ENCODE measurements around the gene UTF1.

DNA sequence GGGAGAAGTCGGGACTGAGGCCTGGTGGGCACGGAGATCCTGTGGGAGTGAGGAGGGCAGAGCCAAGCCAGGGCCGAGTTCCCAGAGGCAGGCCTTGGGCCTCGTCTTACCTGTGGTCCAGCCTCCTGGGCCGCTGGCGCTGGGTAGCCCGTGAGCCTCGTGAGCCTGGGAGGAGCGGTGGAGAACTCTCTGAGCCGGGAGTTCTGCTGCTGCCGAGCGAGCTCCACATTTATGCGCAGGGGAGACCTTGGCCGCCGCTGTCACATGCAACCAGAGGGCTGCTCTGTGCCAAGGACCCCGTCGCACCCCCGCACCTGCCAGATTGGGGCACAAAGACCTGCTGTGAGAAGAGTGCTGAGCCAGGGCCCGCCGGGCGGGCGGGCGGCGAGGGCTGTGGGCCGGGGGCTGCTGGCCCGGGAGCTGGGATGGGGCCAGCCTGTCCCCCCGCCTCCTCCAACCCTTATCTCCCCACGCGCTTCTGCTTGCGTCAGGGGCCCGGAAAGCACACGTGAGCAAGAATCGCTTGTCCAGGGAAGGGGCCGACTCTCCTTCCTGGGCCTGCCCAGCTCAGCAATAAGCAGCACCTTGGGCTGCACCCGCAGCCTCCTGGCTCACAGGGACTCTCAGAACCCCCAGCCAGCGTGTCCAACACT lies 17.8 kb downstream of the UTF1 start:
- no peak for TF ChIP-seq POLR2A (IDR thresholded peaks at IDR 0.05; ENCODE audit: low read depth, low read length)
- no peak for TF ChIP-seq TAF1 (IDR thresholded peaks at IDR 0.05; ENCODE audit: borderline replicate concordance, low read depth, low read length)
- TF ChIP-seq POLR2AphosphoS5 (IDR thresholded peaks at IDR 0.05; ENCODE audit: low read depth, low read length), result no peak

All from GM12892 (cell line).